Measurements from ENCODE around the gene CEBPB.
"Not testable (repeated sequence)": the region's sequence is repeated elsewhere in the genome, so short reads cannot be mapped to it uniquely, and the experiment has no call there.

Gene CEBPB

DNA sequence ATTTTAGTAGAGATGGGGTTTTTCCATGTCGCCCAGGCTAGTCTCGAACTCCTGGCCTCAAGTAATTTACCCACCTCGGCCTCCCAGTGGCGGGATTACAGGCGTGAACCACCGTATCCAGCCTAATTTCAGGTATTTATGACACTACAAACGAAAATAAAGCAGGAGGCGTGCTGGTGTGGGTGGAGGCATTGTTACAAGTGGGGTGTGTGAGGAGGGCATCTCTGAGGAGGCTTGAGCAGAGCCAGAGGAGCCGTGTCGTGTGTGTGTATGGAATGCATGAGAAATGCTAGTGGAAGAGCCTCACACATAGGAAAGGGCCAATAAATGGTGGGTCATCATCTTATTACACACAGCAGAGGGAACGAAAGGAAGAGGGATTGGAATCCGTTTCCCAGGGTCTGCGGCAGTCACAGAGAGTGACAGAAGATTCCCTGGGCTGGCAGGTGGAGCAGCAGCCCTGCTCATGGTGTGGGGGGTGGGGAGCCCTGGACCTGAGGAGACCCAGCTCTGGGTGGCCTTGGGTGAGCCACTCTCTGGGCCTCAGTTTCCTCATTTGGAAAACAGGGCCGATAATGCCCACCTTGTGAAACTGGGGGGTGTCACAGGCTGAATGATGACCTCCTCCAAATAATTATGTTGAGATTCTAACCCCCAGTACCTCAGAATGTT lies 19.9 kb upstream of the CEBPB start:
- DNase-seq, result no peak

DNA sequence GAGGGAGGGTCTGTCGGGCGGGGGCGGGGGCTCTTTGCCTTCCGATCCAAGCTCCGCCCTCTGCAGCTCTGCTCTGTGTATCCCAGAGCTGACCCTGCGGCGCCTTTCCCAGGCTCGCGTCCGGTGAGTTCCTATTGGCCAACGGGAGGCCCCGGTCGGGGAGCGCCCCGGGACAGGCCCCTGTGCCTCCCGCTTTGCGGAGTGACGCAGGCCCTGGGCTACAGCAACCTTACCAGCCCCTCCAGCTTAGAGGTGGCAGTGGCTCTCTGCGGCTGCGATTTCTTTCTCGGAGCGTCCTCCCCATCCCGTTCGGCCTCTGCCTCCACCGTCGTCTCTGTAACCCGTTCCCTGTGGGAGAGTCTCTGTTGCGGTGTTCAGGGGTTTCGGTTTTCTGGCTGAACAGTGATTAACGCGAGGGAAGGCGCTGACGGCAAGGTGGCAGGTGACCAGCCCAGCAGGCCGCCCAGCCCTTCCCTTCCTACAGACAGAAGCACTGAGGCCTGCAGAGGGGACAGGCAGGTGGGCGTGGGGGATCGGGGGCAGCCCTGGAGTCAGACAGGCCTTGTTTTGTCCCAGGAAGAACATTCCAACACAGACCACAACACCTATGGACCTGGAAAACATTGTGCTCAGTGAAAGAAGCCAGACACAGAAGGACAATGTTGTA lies 18.1 kb upstream of the CEBPB start:
- peak; percentile 79 for DNase-seq

DNA sequence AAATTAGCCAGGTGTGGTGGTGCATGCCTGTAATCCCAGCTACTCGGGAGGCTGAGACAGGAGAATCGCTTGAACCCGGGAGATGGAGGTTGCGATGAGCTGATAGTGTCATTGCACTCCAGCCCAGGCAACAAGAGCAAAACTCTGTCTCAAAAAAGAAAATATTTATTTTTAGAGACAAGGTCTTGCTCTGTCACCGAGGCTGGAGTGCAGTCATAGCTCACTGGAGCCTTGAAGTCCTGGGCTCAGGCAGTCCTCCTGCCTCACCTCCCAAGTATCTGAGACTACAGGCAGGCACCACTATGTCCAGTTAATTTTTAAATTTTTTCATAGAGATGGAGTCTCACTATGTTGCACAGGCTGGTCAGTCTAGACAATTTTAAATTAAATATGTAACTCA lies 16.2 kb upstream of the CEBPB start:
- no peak for DNase-seq

DNA sequence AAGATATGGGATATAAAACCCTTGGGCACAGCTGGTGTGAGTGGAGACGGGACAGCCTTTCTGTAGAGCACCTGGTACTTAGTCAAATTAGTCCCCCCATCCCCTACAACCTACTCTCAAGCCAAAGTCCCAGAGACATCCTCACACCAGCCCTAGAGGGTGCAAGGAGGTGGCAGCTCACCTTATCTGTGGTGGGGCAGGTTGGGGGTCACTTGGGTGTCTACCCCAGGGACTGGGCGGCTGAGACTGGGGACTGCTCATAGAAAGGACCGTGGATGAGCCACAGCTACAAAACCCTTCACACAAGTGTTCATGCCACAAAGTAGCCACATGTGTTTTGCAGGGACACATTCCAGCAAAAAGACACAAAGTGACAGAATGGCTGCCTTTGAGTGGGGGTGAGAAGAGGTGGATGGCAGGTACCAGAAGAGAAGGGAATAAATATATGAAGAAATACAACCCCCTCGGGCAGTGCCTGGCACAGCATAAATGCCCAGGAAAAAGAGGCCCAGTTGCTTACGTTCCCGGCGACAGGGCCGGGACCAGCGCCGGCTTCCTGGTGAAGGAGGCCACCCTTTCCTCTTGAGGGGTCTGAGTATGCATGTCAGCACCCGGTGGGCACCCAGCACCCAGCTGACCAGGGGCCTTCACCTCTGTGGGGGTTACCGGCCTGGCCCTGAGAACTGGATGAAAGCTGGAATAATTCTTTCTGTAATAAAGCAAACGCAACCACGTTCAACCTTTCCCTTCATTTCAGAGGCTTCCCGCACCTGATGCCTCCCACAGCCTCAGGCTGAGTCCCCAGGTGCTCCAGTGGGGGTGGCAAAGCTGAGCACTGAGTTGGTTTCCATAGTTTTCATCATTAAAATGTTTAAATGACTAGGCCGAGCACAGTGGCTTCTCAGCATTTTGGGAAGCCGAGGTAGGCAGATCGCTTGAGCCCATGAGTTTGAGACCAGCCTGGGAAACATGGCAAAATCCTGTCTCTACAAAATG lies 14.4 kb upstream of the CEBPB start:
- DNase-seq, result no peak

DNA sequence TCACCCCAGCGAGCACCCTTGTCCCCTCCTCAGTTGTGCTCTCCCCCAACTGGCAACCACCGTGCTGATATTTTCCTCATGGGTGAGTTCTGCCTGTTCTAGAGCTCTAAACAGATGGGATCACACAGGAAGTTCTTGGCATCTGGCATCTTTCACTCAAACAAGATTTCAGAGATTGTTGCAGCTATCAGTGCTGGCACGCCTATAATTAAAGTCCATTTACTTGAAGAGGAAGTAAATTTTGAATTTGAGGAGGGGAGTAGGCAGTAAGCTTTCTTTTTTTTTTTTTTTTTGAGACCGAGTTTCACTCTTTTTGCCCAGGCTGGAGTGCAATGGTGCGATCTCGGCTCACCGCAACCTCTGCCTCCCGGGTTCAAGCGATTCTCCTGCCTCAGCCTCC lies 12.0 kb upstream of the CEBPB start:
- not testable (repeated sequence) for DNase-seq

- DNase-seq, result no peak
Observed at GRCh38 chr20:50181344-50181743, 9.3 kb upstream of the CEBPB start.

- DNase-seq, result peak; percentile 49
Observed at GRCh38 chr20:50182346-50182745, 8.3 kb upstream of the CEBPB start.

GRCh38 chr20:50185426-50185825 lies 5.2 kb upstream of the CEBPB start:
- DNase-seq, result no peak

DNA sequence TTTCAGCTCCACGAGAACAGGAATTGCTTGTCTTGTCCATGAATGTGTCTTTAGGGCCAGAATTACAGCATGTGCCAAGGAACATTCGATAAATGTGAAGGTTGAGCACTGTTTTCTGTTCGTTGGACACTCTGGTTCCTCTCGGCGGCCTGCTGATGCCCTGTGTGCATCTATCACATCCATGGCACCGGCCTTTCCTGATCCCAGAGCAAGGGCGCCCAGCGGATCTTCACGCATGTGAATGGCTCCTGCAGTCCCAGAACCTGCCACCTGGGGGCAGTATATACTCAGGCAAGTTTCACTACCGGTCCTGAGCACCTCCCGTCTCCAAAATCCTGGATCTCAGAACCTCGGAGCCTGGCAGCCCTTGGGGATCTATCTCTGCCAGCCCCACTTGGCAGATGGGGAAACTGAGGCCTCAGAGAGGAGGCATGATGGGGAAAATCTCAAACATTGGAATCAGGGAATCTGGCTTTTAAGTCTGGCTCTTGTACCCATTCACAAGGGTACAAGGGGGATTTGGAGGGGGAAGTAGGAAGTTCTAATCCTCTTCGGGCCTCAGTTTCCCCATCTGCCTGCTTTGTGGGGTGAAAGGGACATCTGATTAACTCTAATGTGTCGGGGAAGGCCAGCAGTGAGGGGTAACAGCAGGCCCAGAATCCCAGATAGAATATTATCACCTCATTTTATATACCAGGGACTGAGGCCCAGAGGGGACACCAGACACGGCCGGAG lies 4.3 kb upstream of the CEBPB start:
- peak; percentile 95 for DNase-seq

- no peak for DNase-seq
Observed at GRCh38 chr20:50186987-50187402, 3.6 kb upstream of the CEBPB start.

- peak; percentile 39 for DNase-seq
Observed at GRCh38 chr20:50187403-50188051, 3.1 kb upstream of the CEBPB start.

DNA sequence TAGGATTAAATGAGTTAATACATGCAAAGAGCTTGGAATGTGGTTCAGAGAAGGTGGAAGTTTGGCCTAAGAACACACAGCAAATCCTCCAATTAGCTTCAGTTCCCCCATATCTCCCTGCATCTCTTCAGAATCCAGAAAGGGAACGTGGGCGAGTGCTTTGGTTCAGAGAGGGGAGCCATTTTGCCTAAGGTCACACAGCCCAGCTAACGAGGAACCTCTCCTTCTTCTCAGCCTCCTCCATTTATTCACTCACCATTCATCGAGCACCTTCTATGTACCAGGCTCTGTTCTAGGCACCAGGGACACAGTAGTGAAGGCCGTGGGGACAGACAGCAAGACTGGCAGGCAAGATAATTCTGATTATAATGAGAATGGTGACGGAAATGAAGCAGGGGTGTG lies 2.3 kb upstream of the CEBPB start:
- DNase-seq, result no peak

DNA sequence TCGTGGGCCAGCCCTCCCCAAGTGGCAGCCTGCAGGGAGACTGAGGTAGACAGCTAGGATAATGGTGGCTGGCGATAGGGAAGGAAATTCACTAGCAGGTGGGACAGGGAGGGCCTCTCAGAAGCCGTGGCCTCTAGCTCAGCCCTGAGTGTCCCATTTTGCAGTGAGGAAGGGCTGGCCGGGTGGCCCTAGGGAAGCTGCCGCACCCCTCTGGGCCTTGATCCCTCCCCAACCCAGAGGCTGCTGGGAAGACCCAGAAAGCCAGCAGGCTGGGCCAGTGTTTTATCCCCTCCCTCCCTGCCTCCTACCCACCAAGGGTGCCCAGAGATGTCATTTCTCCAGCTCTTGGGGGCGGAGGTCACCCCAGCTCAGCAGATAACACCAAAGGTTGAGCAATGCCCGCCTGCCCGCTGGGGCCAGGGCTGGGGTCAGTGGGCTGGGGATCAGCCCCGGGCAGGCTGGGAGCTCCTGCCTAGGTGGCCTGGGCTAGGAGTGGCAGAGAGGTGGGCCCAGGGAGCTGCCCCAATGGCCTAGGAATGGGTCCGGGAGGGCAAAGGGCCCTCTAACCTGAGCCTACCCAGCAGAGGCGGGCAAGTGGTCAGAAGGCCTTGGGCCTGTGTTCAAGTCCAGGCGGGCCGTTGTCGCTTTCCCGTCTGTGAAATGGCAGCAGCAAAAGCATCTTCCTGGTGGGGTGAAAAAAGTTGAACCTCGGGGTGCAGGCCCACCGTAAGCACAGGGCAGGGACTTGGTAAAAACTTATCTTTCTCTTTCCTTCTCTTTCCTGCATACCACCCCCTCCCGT lies 1.6 kb upstream of the CEBPB start:
- no peak for DNase-seq

GRCh38 chr20:50189681-50190250 lies 864 bp upstream of the CEBPB start:
- no peak for DNase-seq

- peak; percentile 75 for DNase-seq
Observed at GRCh38 chr20:50191065-50191543, 474 bp downstream of the CEBPB start.

DNA sequence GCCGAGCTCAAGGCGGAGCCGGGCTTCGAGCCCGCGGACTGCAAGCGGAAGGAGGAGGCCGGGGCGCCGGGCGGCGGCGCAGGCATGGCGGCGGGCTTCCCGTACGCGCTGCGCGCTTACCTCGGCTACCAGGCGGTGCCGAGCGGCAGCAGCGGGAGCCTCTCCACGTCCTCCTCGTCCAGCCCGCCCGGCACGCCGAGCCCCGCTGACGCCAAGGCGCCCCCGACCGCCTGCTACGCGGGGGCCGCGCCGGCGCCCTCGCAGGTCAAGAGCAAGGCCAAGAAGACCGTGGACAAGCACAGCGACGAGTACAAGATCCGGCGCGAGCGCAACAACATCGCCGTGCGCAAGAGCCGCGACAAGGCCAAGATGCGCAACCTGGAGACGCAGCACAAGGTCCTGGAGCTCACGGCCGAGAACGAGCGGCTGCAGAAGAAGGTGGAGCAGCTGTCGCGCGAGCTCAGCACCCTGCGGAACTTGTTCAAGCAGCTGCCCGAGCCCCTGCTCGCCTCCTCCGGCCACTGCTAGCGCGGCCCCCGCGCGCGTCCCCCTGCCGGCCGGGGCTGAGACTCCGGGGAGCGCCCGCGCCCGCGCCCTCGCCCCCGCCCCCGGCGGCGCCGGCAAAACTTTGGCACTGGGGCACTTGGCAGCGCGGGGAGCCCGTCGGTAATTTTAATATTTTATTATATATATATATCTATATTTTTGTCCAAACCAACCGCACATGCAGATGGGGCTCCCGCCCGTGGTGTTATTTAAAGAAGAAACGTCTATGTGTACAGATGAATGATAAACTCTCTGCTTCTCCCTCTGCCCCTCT lies 1.1 kb downstream of the CEBPB start:
- DNase-seq, result peak; percentile 58

- DNase-seq, result peak; percentile 93
Observed at GRCh38 chr20:50192364-50193198, 2.0 kb downstream of the CEBPB start.

GRCh38 chr20:50193199-50193835 lies 2.7 kb downstream of the CEBPB start:
- no peak for DNase-seq

Data from suppressor macrophage treated with lipopolysaccharide for 4 hours (primary cell).